SH-SY5Y (cell line): ENCODE data around the gene KLRC2.

Experiments used
- GATA2 ChIP-seq: IDR thresholded peaks from 2 replicates; pipeline ENCODE4 v1.6.1; 2011; ENCODE audit warnings: mild to moderate bottlenecking, low read depth, low read length
- GATA3 ChIP-seq: IDR thresholded peaks from 2 replicates; pipeline ENCODE4 v1.6.1; 2011; ENCODE audit warnings: low read depth, mild to moderate bottlenecking, low read length, moderate library complexity

- TF ChIP-seq GATA3: no peak
- TF ChIP-seq GATA2: no peak
Measured at GRCh38 chr12:10448236-10448635, 12.4 kb upstream of the KLRC2 start.
